Tibial artery (tissue), 4 donors: ENCODE data around the gene ACO2.
"Not testable (repeated sequence)": the region's sequence is repeated elsewhere in the genome, so short reads cannot be mapped to it uniquely, and the experiment has no call there.

Experiments used
- DNase-seq, 2 donors: peaks; one replicate each; pipeline ENCODE4 v3.0.0-alpha.2; 2019
- H3K27ac ChIP-seq, 2 donors: fragments of 200-600 bp; sonication (generic) in 1 of 2; 1 replicate in 1 of 2; 2 replicates in 1 of 2; pipeline ENCODE4 v1.5.1; 2018 to 2019; ENCODE audit warnings: mild to moderate bottlenecking in 1 of 2
- H3K27me3 ChIP-seq, 2 donors: fragments of 200-600 bp; sonication (generic) in 1 of 2; one replicate each; pipeline versions ENCODE4 v1.5.1 to v1.6.0; 2016 to 2019
- H3K36me3 ChIP-seq, 3 donors: fragments of 200-600 bp; sonication (generic) in 2 of 3; one replicate each; pipeline ENCODE4 v1.5.1; 2016 to 2019; ENCODE audit warnings: mild to moderate bottlenecking in 2 of 3
- H3K4me1 ChIP-seq, 4 donors: fragments of 200-600 bp; sonication (generic) in 2 of 4; 1 replicate in 3 of 4; 2 replicates in 1 of 4; pipeline ENCODE4 v1.5.1; 2016 to 2019
- H3K4me3 ChIP-seq, 2 donors: fragments of 200-600 bp; sonication (generic) in 1 of 2; 1 replicate in 1 of 2; 2 replicates in 1 of 2; pipeline ENCODE4 v1.5.1; 2018 to 2019; ENCODE audit warnings: mild to moderate bottlenecking in 2 of 2
- H3K9me3 ChIP-seq, 3 donors: fragments of 200-600 bp; sonication (generic) in 1 of 3; one replicate each; pipeline ENCODE4 v1.5.1; 2016 to 2019
- intact Hi-C: fragments of 100-400 bp; cut with DNase I; formaldehyde crosslinking; loops from one replicate; pipeline ENCODE4 v1.15.0; 2023; ENCODE audit warnings: low total_unique reads
- TF ChIP-seq, protein P1 (sequence below), 2 experiments: fragments of 200-600 bp in 1 of 2; fragments of 450-650 bp in 1 of 2; IDR thresholded peaks; one replicate each; pipeline ENCODE4 v1.5.1; 2017 to 2019; ENCODE audit warnings: antibody characterized with exemption in 2 of 2, mild to moderate bottlenecking in 1 of 2, moderate library complexity in 1 of 2

The ACO2 gene

DNA sequence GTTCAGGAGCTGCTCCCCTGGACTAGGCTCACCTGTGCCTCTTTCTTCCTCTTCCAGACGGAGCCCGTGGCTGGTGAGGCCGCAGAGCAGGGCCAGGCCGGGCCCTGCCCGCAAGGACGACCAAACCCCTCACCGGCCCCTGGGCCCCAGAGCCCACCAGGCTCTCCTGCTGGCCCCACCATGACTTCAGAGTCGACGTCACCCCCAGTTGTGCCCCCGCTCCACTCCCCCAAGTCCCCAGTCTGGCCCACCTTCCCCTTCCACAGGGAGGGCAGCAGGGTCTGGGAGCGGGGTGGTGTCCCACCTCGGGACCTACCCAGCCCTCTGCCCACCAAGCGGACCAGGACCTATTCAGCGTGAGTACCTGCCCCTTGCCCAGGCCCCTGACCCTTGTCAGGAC is 102.9 kb downstream of the ACO2 start:
- Histone ChIP-seq H3K27me3 (no peaks in the 10 kb centered on the region), H3K9me3 (no peaks in the 10 kb centered on the region), H3K27ac (no peak overlapping the region), H3K4me1 (peaks cover 0 to 56% (median 38%) of the 10 kb centered on the region in 4 donors), H3K4me3 (no peak overlapping the region), H3K36me3 (peaks cover 16 to 47% (median 31%) of the 10 kb centered on the region in 3 donors)
- no peak for DNase-seq
- TF ChIP-seq, protein P1, sequence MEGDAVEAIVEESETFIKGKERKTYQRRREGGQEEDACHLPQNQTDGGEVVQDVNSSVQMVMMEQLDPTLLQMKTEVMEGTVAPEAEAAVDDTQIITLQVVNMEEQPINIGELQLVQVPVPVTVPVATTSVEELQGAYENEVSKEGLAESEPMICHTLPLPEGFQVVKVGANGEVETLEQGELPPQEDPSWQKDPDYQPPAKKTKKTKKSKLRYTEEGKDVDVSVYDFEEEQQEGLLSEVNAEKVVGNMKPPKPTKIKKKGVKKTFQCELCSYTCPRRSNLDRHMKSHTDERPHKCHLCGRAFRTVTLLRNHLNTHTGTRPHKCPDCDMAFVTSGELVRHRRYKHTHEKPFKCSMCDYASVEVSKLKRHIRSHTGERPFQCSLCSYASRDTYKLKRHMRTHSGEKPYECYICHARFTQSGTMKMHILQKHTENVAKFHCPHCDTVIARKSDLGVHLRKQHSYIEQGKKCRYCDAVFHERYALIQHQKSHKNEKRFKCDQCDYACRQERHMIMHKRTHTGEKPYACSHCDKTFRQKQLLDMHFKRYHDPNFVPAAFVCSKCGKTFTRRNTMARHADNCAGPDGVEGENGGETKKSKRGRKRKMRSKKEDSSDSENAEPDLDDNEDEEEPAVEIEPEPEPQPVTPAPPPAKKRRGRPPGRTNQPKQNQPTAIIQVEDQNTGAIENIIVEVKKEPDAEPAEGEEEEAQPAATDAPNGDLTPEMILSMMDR (IDR thresholded peaks at IDR 0.05) = no peak
- intact Hi-C loops = no loop called here

DNA sequence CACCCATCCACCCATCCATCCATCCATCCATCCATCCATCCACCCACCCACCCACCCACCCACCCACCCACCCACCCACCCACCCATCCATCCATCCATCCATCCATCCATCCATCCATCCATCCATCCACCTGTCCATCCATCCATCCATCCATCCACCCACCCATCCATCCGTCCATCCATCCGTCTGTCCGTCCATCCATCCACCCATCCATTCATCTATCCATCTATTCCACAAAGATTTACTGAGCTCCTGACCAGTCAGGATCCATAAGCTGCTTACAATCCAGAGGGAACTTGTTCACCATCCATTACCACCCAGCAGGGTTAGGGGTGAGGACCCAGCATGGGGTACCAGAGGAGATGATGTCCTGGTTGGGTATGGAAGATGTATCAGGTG is 103.4 kb downstream of the ACO2 start:
- peaks cover 16 to 52% (median 31%) of the 10 kb centered on the region in 3 donors for H3K36me3 ChIP-seq
- H3K27ac ChIP-seq, DNase-seq, H3K9me3 ChIP-seq, H3K4me3 ChIP-seq, H3K27me3 ChIP-seq, intact Hi-C loops: not testable (repeated sequence)
- peaks cover 0 to 51% (median 35%) of the 10 kb centered on the region in 4 donors for H3K4me1 ChIP-seq

DNA sequence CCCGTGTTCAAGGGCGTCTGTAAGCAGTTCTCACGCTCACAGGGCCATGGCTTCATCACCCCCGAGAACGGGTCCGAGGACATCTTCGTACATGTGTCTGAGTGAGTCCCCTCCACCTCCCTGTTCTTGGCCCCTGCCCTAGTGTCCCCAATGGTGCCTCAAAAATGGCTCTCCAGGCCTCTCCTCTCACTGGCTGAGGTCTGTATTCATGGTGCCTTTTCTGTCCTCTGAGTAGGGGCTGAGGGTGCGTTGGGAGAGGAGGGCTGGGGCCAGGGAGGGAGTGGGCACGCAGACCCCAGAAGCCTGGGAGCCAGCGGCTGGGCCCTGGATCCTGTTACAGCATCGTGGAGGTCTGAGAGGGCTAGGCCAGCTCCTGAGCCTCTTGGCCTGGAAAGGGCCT is 104.8 kb downstream of the ACO2 start:
- TF ChIP-seq, protein P1 (IDR thresholded peaks at IDR 0.05) = no peak
- Histone ChIP-seq H3K4me3 (no peak overlapping the region), H3K36me3 (peaks cover 16 to 66% (median 34%) of the 10 kb centered on the region in 3 donors), H3K27ac (peak overlapping the region in 1 of 2 donors; percentile 66), H3K4me1 (peaks cover 0 to 37% (median 22%) of the 10 kb centered on the region in 4 donors), H3K9me3 (no peaks in the 10 kb centered on the region), H3K27me3 (no peaks in the 10 kb centered on the region)
- intact Hi-C loops = no loop called here
- DNase-seq = no peak

DNA sequence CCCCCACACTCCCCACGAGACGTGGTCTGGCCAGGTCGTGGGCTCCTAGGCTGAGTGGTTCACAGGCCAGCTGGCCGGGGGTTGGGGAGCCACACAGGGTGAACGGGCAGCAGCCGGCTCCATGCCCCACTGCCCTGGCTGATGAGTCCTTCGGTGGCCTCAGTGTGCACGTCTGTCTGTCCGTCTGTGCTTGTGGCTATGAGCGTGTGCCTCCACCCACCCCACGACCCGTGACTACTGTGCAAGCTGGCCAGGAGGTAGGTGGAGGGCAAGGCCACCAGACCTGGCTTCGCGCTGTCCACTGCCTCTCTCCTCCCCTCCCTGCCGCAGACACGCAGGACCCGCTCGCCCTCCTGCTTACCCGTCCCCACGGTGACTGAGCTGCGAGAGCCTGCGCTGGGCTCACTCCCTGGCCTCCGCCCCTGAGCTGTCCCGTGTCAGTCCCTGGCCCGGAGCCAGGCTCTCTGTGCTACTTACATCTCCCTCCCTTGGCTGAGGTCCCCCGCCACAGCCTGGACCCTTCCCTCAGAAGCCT is 106.0 kb downstream of the ACO2 start:
- peak; percentile 83 to 88 for DNase-seq

DNA sequence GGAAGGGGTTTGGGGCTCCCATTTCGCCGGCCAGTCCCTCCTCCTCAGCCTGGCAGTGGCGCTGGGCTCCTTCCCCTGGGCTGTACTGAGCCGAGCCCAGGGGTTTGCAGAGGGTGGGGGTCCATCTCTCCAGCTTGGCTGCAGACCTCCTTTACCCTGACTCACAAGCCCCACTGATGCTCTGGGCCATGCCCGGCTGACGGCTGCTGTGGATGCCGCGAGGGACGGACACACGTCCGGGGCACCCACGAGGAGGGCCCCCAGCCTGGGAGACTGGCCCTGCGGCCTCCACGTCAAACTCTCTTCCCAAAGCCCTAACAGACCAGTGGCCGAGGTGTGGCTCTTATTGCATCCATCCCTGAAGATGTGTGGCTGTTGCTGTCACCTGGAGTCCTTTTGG is 106.6 kb downstream of the ACO2 start:
- no peaks in the 10 kb centered on the region for H3K9me3 ChIP-seq
- intact Hi-C loops = no loop called here
- H3K27ac ChIP-seq = peak overlapping the region; percentile 65 to 66
- TF ChIP-seq, protein P1 (IDR thresholded peaks at IDR 0.05) = no peak
- H3K4me1 ChIP-seq = peaks cover 0 to 19% (median 12%) of the 10 kb centered on the region in 4 donors
- H3K4me3 ChIP-seq = no peak overlapping the region
- H3K36me3 ChIP-seq = peaks cover 16 to 84% (median 50%) of the 10 kb centered on the region in 3 donors
- DNase-seq = no peak
- H3K27me3 ChIP-seq = no peaks in the 10 kb centered on the region

More for the DNA sequence above, 106.0 kb downstream of the ACO2 start:
- Histone ChIP-seq H3K27ac (peak overlapping the region; percentile 65 to 66), H3K27me3 (no peaks in the 10 kb centered on the region), H3K4me3 (no peak overlapping the region), H3K9me3 (no peaks in the 10 kb centered on the region), H3K36me3 (peaks cover 16 to 78% (median 44%) of the 10 kb centered on the region in 3 donors), H3K4me1 (peaks cover 0 to 25% (median 14%) of the 10 kb centered on the region in 4 donors)
- TF ChIP-seq, protein P1 (IDR thresholded peaks at IDR 0.05) = no peak
- intact Hi-C loops = no loop called here

DNA sequence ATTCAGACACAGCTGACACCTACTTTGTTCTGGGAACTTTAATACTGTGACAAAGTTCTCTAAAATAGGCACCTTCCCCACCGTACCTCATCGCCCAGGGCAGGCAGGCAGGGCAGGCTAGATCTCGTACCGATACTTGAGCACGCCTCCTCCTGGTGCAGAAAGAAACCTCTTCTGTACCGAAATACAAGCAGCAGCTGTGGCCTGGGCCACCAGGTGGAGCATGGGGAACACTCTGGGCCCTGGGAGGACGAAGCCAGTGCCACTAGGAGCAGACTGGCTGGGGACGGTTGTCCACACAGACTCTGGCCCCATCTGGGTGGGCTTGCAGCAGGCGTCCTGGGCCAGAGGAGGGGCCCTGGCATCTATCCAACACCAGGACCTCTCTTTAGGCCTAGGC is 108.0 kb downstream of the ACO2 start:
- TF ChIP-seq, protein P1 (IDR thresholded peaks at IDR 0.05) = peak; percentile 62 to 84
- no peak overlapping the region for H3K4me3 ChIP-seq
- H3K27ac ChIP-seq = peak overlapping the region; percentile 65 to 66
- H3K9me3 ChIP-seq = no peaks in the 10 kb centered on the region
- peaks cover 0 to 18% (median 12%) of the 10 kb centered on the region in 4 donors for H3K4me1 ChIP-seq
- no peaks in the 10 kb centered on the region for H3K27me3 ChIP-seq
- peaks cover 13 to 92% (median 55%) of the 10 kb centered on the region in 3 donors for H3K36me3 ChIP-seq
- intact Hi-C loops = no loop called here
- DNase-seq = peak; percentile 47 to 82
